Measurements from ENCODE around the gene HEPHL1. TPM values are rescaled to one million over a fixed set of nuclear protein-coding genes. Genes with fewer than 3 reads are reported as not detected.

HEPHL1 gene
- total RNA-seq, 4 donors from 2014 or later, result under 0.01 to 103 (median 6.6) TPM

DNA sequence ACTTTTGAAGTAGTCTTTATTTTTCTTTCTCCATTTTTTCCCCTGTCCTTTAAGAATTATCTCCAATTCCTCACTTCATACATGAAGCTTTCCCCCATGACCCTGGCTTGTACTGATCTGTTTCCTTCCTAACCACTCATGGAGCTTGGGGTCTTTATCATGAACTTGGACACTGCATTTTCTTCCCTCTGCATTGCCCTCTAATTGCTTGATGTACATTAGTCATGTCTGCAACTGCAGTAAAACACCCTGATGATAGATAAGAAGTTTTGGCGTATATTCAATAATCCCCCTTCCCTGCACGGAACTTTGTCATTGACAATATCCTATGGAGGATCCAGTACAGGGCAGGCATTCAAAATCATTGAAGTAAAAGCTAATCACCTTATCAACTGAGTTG, 3.4 kb downstream of the HEPHL1 start:
- TF ChIP-seq, protein P1, sequence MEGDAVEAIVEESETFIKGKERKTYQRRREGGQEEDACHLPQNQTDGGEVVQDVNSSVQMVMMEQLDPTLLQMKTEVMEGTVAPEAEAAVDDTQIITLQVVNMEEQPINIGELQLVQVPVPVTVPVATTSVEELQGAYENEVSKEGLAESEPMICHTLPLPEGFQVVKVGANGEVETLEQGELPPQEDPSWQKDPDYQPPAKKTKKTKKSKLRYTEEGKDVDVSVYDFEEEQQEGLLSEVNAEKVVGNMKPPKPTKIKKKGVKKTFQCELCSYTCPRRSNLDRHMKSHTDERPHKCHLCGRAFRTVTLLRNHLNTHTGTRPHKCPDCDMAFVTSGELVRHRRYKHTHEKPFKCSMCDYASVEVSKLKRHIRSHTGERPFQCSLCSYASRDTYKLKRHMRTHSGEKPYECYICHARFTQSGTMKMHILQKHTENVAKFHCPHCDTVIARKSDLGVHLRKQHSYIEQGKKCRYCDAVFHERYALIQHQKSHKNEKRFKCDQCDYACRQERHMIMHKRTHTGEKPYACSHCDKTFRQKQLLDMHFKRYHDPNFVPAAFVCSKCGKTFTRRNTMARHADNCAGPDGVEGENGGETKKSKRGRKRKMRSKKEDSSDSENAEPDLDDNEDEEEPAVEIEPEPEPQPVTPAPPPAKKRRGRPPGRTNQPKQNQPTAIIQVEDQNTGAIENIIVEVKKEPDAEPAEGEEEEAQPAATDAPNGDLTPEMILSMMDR (IDR thresholded peaks at IDR 0.05), result no peak
- TF ChIP-seq POLR2A (IDR thresholded peaks at IDR 0.05), result no peak
- no peak for DNase-seq
- Histone ChIP-seq H3K27me3 (peaks cover 0 to 5% (median 0%) of the 10 kb centered on the region in 4 donors), H3K36me3 (no peaks in the 10 kb centered on the region), H3K27ac (no peak overlapping the region), H3K9me3 (no peaks in the 10 kb centered on the region), H3K4me3 (no peak overlapping the region), H3K4me1 (peaks cover 0 to 3% (median 0%) of the 10 kb centered on the region in 3 donors)
- intact Hi-C loops (cut with DNase I), result no loop called here
- 93 to 100% methylated on average over 2 of the region's 2 CpGs for WGBS, 2 donors

DNA sequence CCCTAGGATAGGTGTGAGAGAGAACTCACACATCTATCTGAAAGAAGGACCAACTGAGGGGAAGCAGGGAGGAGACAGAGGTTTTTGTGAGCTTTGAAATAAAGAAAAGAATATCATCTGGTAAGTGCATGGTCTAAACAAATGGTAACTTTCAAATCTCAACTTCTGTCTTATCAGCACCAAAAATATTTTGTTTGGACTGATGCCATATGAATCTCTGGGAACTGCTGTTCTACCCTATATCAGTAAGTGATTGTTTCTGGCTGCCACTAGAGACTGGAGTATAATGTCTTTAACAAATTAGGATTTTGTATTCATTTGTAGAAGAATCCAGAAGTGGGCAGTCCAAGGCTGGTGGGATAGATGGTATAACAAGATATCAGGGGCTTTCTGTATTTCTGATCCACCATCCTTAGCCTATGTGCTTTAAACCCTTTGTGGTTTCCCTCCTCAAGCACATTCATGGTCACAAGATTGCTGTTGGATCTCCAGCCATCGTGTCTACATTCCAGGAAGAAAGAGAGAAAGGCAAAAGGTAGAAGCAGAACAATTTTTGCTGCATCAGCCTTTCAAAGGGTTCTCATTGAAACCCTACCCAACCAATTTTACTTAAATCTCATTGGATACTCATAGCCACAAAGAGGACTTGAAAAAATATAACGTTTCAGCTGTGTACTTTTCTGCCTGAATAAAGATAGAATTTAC, 4.7 kb downstream of the HEPHL1 start:
- no peak overlapping the region for H3K27ac ChIP-seq
- H3K27me3 ChIP-seq, result peaks cover 0 to 5% (median 0%) of the 10 kb centered on the region in 4 donors
- intact Hi-C loops (cut with DNase I), result no loop called here
- TF ChIP-seq, protein P1 (IDR thresholded peaks at IDR 0.05), result no peak
- no peak for TF ChIP-seq POLR2A (IDR thresholded peaks at IDR 0.05)
- no peaks in the 10 kb centered on the region for H3K36me3 ChIP-seq
- H3K4me3 ChIP-seq, result no peak overlapping the region
- WGBS, 2 donors, result 62 to 78% methylated on average over 2 of the region's 2 CpGs
- no peaks in the 10 kb centered on the region for H3K9me3 ChIP-seq
- H3K4me1 ChIP-seq, result peaks cover 0 to 3% (median 0%) of the 10 kb centered on the region in 3 donors
- no peak for DNase-seq

DNA sequence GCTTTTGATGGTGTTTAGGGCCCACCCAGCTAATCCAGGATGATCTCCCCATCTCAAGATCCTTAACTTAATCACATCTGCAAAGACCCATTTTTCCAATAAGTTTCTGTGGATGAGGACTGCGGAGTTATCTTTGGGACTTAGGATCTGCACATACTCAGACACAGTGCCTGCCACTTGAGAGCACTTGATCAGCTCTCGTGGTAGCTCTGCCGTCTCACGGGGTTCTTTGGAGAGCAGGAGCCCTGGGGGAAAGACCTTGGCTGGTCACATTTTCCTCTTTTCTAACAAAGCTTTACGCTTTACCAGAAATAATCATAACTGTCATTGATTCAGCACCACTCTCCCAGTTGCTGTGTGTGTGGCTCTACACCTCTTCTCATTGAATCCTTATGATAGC, 6.1 kb downstream of the HEPHL1 start:
- Histone ChIP-seq H3K27me3 (peaks cover 0 to 5% (median 0%) of the 10 kb centered on the region in 4 donors), H3K27ac (no peak overlapping the region), H3K4me3 (no peak overlapping the region), H3K36me3 (no peaks in the 10 kb centered on the region), H3K9me3 (no peaks in the 10 kb centered on the region), H3K4me1 (no peaks in the 10 kb centered on the region)
- no peak for DNase-seq
- WGBS, 2 donors, result 93 to 96% methylated on average over 5 of the region's 5 CpGs
- intact Hi-C loops (cut with DNase I), result no loop called here
- TF ChIP-seq, protein P1 (IDR thresholded peaks at IDR 0.05), result no peak
- TF ChIP-seq POLR2A (IDR thresholded peaks at IDR 0.05), result no peak

DNA sequence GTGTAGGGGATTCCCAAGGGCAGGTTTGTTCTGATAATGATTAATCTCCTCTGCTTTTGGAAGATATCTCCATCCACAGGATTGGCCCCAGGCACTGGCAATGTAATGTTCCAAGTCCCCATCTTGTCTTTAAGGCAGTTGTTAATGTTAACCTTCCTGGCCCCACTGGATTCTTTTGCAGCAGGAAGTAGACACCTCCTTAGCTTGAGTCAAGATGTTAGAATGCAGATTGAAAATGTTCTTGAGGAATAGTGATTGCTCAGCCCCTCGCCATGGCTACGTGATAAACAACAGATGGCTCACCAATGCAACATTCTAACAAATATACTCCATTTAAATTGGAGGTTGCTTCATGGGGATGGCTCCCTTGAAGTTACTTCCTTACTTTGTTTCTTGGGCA, 7.3 kb downstream of the HEPHL1 start:
- H3K4me1 ChIP-seq, result no peaks in the 10 kb centered on the region
- H3K36me3 ChIP-seq, result no peaks in the 10 kb centered on the region
- intact Hi-C loops (cut with DNase I), result no loop called here
- WGBS, 2 donors, result 12 to 35% methylated on average over 2 of the region's 2 CpGs
- H3K27ac ChIP-seq, result no peak overlapping the region
- DNase-seq, result no peak
- no peak overlapping the region for H3K4me3 ChIP-seq
- TF ChIP-seq, protein P1 (IDR thresholded peaks at IDR 0.05), result no peak
- no peak for TF ChIP-seq POLR2A (IDR thresholded peaks at IDR 0.05)
- H3K9me3 ChIP-seq, result no peaks in the 10 kb centered on the region
- peaks cover 0 to 5% (median 0%) of the 10 kb centered on the region in 4 donors for H3K27me3 ChIP-seq

DNA sequence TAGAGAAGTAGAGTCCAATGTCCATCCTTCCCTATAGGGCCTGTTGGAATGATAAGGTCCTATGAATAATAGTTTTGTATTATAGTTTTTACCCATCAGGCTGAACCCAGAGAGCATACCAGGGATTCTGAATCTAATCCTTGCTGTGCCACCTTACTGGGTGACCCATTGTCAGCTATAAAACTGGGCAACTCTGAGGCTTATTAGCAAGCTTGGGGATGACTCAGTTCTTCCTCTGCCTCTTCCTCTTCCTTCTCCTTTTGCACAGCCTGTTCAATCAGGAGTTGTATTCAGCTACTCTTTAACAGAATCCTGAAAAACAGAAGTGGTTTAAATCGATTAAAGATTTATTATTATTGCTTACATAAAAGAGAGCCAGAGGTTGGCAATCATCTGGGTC, 8.9 kb downstream of the HEPHL1 start:
- Histone ChIP-seq H3K4me1 (no peaks in the 10 kb centered on the region), H3K36me3 (no peaks in the 10 kb centered on the region), H3K9me3 (no peaks in the 10 kb centered on the region), H3K27me3 (peaks cover 0 to 9% (median 0%) of the 10 kb centered on the region in 4 donors), H3K4me3 (no peak overlapping the region), H3K27ac (no peak overlapping the region)
- intact Hi-C loops (cut with DNase I), result no loop called here
- DNase-seq, result no peak
- no peak for TF ChIP-seq POLR2A (IDR thresholded peaks at IDR 0.05)
- TF ChIP-seq, protein P1 (IDR thresholded peaks at IDR 0.05), result no peak
- 79 to 90% methylated on average over 1 of the region's 1 CpG for WGBS, 2 donors
